C4-2B (cell line): Measurements from ENCODE around the gene ARHGAP11A.

ENCODE experiments used
- H3K27ac ChIP-seq: fragments of 450-650 bp; 2 replicates; pipeline ENCODE4 v1.5.1; 2017
- ZFX ChIP-seq: fragments of 450-650 bp; IDR thresholded peaks from 2 replicates; pipeline ENCODE4 v1.6.1; 2017
- TF ChIP-seq, protein P1 (sequence below): fragments of 450-650 bp; conservative IDR thresholded peaks from 2 replicates; pipeline ENCODE4 v1.5.1; 2017; ENCODE audit warnings: mild to moderate bottlenecking

ARHGAP11A gene

DNA sequence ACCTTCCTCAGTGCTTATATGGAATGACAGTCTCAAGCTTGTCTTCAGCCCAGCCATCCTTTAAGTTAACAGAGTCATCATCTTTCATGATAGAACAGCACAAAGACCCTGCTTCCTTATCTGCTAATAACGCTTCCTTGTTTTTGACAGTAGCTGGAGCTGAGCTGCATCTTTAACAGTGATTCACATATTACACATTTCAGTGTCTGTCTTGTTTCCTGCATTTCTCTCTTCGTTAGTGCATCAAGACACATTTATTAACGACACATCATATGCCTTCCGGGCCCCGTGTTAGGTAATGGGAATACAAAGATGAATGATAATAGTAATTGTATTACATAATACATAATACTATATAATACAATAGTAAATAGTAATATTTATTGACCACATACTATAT, 72.3 kb downstream of the ARHGAP11A start:
- H3K27ac ChIP-seq = no peak overlapping the region
- TF ChIP-seq ZFX = no peak
- TF ChIP-seq, protein P1, sequence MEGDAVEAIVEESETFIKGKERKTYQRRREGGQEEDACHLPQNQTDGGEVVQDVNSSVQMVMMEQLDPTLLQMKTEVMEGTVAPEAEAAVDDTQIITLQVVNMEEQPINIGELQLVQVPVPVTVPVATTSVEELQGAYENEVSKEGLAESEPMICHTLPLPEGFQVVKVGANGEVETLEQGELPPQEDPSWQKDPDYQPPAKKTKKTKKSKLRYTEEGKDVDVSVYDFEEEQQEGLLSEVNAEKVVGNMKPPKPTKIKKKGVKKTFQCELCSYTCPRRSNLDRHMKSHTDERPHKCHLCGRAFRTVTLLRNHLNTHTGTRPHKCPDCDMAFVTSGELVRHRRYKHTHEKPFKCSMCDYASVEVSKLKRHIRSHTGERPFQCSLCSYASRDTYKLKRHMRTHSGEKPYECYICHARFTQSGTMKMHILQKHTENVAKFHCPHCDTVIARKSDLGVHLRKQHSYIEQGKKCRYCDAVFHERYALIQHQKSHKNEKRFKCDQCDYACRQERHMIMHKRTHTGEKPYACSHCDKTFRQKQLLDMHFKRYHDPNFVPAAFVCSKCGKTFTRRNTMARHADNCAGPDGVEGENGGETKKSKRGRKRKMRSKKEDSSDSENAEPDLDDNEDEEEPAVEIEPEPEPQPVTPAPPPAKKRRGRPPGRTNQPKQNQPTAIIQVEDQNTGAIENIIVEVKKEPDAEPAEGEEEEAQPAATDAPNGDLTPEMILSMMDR = no peak

DNA sequence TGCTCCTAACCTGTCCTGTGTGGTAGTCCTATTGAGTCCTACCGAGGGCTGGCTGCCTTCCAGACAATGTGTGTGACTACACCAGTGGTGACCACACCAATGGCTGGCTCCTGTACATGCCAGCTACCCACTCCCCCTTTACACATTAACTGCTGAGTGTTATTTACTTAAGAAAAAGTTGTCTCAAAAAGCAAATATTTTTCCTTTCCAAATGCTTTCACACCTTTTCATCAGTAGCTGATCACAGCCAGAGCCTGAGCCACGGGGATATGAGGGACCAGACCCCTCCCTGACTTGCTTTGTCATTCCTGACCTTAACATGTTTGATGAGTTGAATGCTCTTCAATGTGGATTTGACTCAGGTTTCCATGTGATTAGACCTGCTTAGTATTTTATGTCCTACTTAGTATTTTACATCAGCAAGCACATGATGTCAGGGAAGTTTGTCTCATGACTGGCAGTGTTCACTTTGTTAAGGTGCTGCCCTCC, 72.9 kb downstream of the ARHGAP11A start:
- TF ChIP-seq, protein P1 = no peak
- no peak for TF ChIP-seq ZFX
- H3K27ac ChIP-seq = no peak overlapping the region
